Superior temporal gyrus (tissue), 1 donor: Measurements from ENCODE around the gene MYO5A.
A peak's percentile ranks its signal among the peaks of the same experiment; 100 is the strongest.
"Not testable (repeated sequence)": the region's sequence is repeated elsewhere in the genome, so short reads cannot be mapped to it uniquely, and the experiment has no call there.

Source experiments
- DNase-seq: peaks from one replicate; pipeline ENCODE4 v3.0.0-alpha.2; 2016; ENCODE audit errors: extremely low spot score

Gene MYO5A

DNA sequence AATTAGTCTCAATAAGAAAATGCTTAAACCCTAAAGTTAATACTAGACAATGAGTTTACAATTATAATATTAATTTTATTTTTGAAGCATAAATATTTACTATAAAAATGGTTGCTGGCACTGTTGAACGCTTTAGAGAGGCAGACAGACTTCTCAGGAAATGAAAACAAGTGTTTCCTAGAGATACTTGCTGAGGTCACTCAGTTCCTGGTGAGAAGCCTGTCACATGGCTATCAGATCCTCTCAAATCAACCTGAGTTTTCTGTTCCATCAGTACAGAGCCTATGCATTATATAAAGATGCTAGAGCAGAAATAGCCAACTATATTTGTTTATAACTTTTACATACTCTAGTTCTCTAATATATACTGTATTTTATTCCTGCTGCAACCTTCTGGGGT, 109.2 kb downstream of the MYO5A start:
- DNase-seq: no peak

DNA sequence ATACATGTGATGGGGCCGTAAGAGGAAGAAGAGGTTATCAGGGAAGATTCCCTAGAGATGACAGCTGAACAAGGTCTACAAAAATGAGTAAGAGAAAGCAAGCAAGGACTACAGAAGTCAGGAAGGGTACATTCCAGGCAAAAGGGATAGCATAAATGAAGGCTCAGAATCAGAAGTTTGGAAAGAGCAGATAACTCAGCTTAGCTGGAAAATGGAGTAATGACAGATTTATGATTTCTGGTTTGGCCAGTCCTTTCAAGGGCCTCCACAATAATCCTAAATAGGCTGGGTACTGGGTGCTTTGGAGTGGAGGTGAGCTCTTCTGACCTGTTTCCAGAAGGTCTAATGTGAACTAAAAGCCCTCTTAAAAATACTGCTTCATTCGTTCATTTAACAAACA, 110.7 kb downstream of the MYO5A start:
- no peak for DNase-seq

DNA sequence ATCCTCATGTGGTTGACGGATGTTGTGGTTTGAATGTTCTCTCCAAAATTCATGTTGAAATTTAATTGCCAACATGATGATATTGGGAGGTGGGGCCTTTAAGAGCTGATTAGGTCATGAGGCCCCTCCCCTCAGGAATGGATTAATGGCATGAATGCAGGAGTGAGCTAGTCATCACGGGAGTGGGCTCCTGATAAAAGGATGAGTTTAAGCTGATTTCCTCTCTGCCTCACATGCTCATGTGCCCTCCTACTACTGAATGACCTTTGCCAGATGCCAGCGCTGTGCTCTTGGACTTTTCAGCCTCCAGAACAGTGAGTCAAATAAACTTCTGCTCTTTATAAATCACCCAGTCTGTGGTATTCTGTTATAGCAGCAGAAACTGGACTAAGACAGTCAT, 111.2 kb downstream of the MYO5A start:
- no peak for DNase-seq

DNA sequence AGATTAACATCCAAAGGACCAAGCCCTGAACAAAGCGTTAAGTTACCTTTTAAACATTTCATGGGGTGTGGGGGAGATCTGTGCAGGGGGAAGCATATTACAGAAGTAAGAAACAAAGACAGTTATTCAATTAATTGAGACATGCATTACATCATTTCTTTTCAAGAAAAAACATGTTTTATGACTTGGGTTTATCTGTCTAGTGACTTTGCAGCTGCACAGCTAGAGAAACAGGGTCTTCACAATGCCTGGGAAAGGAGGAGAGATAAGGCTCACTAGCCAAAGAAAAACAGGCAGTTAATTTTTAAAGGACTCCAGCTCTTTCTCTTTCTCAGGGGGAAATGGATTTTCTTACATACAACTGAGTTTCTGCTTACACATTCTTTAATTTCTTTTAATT, 112.1 kb downstream of the MYO5A start:
- DNase-seq: not testable (repeated sequence)

DNA sequence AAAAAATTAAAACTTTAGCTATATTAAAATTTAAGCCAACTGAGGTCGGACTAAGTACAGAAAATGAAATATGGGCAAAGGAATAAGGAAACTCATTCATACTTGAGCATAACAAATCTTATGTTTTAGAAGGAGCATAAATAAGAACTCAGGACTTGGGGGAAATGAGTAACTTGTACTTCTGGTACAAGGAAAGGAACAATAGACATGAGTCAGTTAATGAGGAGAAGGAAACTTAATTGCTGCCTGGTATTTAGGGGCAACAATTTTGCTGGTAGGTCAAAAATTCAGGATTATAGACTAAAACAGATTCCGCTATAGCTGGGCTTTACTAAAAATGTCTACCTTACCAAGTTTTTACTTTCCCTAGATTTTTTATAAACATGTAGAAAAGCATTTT, 113.1 kb downstream of the MYO5A start:
- no peak for DNase-seq

DNA sequence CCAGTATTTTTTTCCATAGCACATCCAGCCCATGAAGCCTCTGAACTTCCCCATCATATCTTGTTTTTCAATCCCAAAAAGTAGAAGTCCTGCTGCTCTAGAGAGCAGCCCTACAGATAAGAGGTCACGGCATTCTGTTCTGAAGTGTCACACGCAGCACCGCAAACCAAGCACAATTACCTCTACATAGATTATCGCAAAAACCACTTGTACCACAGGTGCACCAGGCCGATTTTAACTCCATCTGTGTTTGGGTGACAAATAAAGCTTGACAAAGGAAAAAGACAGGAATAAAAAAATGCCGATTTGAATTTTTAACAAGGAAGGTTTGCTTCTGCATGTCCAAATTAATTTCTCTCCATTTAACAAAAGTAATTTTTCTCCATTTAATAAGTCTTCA, 113.7 kb downstream of the MYO5A start:
- no peak for DNase-seq

DNA sequence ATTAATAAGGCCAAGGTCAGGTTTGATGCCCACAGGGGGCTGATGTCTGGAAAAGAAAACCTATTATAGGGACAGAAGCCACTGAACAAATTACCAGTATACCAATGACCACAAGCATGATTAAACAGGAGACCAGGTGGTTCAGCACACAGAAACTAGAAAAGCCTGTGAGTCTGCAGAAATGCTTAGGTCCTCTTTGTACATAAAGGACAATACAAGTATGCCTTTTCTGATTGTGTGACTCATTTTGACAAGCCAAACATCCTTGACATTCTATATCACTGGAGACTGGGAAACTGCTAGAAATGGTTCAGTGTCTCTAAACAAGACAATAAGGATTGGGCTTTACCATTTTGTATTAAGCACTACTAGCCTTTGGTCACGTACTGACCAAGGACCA, 119.9 kb downstream of the MYO5A start:
- DNase-seq: no peak

DNA sequence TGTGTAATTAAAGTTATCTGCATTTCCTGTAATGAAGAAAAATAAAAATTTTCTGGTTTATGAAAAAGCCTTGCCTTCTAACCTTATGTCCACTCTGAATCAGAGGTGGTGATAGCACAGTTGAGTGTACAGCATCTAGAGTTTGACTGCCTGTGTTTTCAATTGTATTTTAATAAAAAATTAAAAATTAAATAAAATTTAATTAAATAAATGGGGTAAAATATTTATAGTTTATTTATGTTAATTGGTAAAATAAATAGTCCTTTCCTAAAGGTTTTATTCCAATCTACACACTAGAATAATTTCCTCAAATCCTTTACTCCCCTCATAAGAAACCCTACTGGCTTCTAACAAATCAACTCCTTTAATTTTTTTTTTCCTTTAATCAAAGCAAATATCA, 121.3 kb downstream of the MYO5A start:
- DNase-seq: no peak

DNA sequence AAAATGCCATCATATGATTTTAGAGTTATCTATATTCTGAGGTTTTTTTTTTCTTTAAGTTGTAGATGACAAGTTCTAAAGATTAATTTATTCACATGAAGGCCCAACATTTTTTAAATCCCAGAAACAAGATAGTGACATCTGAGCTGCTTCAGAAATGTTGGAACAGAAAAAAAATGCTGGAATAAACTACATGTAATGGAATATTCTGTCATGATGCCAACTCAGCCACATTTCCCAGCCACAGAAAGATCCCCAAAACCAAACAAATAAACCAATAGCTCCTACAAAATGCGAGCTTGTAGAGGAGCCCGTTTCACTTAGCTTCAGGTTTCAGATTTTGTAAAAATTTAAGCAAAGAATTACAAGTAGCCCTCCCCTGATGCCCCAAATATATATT, 122.1 kb downstream of the MYO5A start:
- DNase-seq: no peak

DNA sequence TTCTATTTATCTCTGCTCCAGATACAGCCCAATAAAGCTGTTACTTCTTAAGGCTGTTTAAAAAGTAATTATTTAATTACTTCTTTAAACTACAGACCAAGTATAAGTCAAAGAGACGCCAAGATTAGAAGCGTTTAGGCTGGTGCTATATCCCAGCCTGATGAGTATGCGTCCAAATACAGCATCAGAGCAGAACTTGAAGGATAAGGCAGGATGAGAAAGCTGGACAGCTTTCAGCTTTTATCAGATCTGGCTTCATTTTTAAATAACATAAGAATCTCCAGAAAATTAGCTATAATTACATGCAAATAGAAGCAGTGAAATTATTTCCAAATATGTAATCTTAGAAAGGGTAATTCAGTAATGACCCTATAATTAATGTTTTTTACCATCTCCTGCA, 122.8 kb downstream of the MYO5A start:
- DNase-seq: no peak

DNA sequence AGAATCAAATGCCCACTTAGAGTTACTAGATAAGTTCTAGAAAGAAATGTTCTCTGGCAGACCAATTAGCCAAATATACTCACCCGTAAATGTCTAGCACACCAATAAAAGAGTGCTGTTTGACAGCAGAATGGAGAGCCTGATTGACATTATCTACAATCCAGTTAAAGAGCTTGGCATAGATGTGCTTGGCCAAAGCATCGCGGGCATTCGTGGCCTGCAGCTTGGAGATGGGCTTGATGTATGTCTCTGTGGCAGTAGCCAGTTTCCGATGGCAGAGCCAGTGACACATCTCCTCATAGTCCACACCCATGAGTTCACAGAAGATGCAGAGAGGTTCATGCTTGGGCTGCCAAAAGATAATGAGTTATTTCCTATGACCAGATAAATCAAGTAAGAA, 131.6 kb downstream of the MYO5A start:
- DNase-seq: no peak

DNA sequence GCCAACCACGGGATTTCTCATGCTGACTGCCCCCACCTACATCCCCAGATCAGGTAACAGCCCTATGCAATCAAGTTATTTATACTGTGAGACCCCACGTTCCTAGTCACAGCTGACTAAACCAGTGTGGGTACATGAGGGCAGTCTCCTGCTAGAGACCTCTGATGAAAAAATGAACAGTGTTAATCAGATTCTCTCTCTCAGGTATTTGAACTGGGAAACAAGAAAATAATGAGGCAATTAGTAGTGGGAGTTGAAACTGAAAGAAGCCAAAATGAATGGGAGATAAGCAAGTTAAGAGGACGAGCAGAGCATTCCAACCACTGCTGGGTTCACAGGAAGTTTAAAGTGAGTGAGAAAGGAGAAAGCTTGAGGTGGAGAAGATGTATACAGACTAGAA, 134.6 kb downstream of the MYO5A start:
- no peak for DNase-seq

DNA sequence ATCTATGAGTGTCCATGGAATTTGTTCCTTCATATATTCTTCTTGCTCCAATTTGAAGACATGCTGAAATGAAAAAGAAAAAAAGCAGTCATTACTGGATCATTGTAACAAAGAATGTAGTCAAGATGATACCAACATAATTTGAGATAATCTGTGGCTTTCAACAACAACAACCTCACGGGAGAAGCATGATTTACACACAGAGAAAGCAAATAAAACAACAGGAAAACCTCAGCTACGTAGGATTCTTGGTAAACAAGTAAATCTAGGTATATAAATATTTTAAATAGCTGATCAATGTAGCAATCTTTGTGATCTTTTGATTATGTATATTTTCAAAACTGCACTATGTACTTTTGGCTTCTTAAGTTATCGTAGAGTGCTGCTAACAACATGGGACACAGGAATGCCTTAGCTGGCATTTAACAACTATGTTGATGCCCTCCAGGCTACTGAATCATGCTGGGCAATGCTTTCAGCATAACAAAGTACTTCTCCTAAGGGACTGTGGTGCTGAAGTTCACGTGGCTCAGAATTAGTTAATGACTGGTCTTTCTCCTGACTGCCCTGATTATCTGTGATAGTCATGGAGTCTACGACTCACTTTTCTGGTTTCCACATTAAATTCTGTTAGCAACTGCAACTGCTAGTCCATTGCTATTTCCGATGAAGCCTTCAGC, 136.5 kb downstream of the MYO5A start:
- no peak for DNase-seq

DNA sequence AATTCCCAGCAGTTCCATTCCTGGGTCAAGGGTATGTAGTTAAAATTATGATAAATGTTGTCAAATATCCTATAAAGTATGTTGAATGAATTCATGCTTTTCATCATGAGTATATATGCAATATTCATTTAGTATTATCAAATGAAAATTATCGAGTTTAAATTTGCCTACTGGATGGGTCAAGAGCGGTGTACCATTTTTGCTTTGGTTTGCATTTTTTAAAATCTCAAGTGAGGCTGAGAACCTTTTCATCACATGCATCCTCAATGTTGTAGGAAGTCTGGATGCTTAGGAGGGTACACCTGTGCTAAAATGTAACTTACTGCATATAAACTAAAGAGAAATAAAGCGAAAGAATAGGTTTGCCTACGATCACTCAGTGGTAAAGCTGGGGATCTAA, 137.6 kb downstream of the MYO5A start:
- no peak for DNase-seq

DNA sequence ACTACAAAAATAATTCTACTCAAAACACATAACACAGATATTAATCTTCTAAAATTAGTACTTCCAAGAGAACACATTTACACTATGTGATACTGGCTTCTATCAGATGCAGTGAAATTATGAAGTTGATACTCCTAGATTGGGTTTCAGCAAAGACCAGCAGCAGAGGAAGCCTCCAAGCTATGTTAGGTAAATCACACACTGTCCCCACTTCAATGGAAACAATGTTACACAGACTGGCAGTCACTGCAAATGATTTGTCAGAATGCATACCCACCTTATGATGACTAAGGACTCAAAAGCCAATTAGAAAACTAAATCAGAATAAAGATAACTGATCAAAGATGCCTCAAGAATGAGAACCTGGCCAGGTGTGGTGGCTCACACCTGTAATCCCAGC, 143.0 kb downstream of the MYO5A start:
- no peak for DNase-seq

DNA sequence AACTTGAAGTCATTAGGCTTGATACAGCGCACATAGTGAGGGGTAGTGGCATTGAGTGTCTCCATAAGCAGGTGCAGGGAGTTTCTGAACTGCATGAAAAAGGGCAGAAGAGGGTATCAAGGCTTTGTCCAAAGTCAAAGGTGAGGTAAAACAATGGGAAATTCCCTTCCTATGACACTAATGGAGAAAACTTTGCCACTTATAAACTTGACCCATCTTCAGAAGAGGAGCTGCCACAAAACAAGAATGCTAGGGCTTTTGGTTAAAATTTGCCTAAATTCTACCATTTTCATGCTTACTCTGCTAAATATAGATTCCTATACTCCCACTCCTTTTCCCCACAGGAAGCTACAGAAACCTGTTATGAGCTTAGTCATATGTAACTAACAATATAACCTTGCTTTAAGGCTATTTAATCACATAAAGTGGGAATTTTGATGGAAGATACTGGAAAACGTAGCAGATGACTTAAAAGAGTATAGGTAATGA, 145.5 kb downstream of the MYO5A start:
- DNase-seq: peak; percentile 49

DNA sequence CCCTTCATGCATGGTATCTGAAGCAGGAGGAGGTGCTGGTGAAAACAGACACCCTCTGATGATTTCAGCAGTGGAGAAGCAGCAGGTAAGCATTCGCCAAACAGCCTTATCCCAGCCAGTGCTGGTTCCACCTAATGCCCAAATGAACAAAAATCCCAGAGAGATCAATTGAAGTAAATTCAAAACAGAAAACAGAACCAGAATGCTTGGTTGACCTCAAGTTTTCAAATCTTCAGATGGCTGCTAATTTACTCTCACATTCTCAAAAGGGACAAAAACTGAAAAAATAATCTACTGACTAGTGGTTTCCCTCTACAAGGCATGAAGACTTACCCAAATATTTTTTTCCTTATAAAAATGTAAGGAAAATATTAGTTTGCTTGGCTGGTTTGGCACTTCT, 146.0 kb downstream of the MYO5A start:
- DNase-seq: no peak

DNA sequence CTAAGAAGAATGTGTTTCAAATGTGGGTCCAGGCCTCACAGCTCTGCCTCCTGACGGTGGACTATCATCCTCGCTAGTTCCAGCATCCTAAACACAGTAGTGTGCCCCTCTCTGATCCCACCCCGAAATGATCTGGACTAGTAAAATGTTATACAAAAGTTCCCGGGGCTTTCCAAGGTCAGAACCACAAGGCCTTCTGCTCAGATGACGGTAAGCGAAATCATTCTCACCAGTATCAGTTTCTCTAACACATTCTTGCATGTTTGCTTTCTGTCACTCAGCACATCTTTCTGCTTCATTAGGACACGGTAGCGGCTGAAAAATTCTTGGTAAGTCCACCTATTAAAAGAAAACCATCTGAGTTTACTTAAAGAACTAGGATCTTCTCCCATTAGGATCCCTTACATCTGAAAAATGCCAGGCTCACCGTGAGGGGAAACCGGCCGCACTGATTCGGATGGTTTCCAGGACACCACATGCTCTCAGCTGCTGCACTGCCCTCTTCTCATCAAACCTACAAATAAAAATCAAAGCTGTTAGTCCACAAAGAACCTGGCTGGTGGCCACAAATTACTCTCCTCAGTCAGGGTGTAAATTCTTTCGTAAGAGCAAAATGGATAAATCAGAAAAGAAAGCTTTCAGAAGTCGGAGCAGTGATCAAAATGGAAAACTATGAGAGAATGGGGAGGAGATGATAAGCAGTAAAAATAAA, 149.1 kb downstream of the MYO5A start:
- DNase-seq: no peak

DNA sequence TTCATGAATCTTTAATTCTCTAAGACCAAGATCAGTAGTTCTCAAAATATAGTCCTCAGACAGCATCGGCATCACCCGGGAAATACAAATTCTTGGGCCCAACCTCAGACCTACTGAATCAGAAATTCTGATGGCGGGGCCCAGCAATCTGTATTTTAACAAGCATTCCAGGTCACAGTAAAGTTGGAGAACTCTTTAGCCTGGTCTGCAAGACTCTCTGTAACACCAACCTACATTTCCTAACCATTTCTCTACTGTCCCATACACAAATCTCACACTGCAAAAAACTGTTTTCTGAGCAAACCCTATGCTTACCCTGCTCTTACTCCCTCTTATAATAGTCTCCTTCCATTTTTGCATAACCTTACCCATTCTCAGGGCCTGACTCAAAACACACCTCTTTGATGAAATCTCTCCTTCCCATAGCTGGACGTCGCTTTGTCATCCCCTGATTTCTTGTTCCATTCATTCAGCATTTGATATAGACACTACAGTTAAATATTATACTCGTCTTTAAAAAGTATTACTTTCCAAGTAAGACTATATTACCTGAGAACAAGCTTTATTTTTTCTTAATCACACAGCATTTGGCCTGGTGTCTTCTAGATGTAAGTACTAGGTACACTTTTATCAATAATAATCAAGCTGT, 149.8 kb downstream of the MYO5A start:
- no peak for DNase-seq

DNA sequence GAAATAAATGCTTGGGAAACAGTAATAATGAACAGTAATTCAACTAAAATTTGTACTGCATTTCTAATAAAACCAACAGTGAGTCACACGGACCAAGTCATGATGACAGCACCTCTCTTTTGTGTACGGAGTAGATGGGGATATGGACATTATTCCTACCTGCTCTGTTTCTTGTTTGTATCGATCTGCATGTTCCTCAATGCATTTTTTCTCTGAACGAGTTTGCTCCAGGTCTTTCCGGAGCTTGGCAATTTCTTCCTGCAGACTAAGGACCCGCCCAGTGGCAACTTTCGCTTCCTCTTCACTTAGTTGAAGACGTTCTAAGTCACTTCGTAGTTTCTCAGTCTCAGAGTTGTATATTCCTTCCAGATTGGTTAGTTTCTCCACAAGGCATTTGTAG, 158.7 kb downstream of the MYO5A start:
- DNase-seq: no peak

DNA sequence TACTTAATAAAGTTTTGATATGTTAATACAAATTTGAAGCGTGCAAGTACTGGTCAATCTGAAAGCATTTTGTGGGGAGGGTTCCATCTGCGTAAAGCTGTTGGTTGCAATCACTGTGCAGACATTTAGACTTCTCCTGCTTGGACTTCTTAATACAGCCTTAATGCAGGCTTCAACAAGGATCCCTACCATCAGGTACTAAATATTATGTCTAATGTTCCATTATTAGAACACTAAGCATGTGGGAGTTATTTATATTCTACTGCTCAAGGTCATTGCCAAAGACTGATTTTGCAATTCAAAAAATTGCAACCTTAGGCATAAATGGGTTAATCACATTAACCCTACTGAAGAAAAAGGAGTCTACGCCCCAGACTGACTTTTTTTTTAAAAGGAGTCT, 159.2 kb downstream of the MYO5A start:
- DNase-seq: no peak

DNA sequence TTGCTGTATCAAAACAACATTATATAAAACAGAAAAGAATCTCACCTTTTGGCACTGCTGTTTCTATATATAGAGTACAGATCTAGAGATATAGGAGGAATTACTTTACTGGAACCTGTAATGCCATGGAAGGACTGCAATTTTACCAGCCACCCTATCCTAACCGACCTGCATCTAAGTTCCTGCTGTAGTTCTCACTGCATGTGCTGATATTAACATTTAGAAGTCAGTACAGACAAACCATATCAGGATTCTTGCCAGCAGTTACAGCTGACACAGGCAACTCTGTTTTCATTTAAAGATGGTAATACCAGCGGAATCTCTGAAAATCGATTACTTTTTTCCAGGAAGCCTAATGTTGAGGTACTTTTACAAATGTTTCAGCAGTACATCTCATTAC, 159.7 kb downstream of the MYO5A start:
- no peak for DNase-seq

DNA sequence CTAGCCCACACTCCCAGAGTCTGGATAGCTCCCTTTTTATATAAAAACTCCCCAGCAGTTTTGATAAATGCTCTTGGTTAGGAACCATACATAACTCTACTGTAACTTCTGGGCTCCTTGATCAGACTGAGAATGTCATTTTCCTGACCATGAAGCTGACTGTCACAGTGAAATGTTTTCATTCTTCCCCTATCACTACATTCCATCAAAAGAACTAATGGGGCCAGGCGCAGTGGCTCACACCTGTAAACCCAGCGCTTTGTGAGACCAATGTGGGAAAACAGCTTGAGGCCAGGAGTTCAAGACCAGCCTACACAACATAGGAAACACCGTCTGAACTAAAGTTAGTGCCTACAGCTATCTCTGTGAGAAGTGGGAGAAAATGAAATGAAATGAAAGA, 160.3 kb downstream of the MYO5A start:
- DNase-seq: no peak
